ENCODE results near the gene UFM1.
"Not testable (repeated sequence)": the region's sequence is repeated elsewhere in the genome, so short reads cannot be mapped to it uniquely, and the experiment has no call there.

Gene UFM1

DNA sequence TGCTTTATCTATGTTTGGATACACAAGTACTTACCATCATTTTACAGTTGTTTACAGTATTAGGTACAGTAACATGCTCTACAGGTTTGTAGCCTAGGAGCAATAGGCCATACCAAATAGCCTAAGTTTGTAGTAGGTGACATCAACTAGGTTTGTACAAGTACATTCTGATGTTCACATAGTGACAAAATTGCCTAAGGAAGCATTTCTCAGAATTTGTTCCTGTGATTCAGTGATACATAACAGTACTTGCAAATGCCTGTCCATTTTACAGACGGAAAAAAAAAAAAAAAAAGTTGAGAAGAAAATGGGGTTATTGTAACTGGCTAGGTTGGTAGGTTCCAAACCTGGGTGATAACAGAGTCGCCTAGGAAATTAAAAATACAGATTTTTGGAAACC is 13.6 kb downstream of the UFM1 start:
- H3K36me3 ChIP-seq (ENCODE audit: control insufficient read depth, insufficient read depth, low read length): no peaks in the 10 kb centered on the region
- no peaks in the 10 kb centered on the region for H3K79me2 ChIP-seq
- no peak overlapping the region for H2AFZ ChIP-seq
- H3K9me3 ChIP-seq (ENCODE audit: control insufficient read depth, low read length): no peaks in the 10 kb centered on the region
- TF ChIP-seq, protein P1, sequence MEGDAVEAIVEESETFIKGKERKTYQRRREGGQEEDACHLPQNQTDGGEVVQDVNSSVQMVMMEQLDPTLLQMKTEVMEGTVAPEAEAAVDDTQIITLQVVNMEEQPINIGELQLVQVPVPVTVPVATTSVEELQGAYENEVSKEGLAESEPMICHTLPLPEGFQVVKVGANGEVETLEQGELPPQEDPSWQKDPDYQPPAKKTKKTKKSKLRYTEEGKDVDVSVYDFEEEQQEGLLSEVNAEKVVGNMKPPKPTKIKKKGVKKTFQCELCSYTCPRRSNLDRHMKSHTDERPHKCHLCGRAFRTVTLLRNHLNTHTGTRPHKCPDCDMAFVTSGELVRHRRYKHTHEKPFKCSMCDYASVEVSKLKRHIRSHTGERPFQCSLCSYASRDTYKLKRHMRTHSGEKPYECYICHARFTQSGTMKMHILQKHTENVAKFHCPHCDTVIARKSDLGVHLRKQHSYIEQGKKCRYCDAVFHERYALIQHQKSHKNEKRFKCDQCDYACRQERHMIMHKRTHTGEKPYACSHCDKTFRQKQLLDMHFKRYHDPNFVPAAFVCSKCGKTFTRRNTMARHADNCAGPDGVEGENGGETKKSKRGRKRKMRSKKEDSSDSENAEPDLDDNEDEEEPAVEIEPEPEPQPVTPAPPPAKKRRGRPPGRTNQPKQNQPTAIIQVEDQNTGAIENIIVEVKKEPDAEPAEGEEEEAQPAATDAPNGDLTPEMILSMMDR (IDR thresholded peaks at IDR 0.05): no peak
- no peak overlapping the region for H3K9ac ChIP-seq
- no peaks in the 10 kb centered on the region for H3K4me1 ChIP-seq
- no peak overlapping the region for H3K4me3 ChIP-seq (ENCODE audit: low read depth, low read length)
- no peak overlapping the region for H3K27ac ChIP-seq
- no peak overlapping the region for H3K4me2 ChIP-seq (ENCODE audit: low read length)
- H3K27me3 ChIP-seq (ENCODE audit: control insufficient read depth, insufficient read depth, low read length): no peaks in the 10 kb centered on the region

DNA sequence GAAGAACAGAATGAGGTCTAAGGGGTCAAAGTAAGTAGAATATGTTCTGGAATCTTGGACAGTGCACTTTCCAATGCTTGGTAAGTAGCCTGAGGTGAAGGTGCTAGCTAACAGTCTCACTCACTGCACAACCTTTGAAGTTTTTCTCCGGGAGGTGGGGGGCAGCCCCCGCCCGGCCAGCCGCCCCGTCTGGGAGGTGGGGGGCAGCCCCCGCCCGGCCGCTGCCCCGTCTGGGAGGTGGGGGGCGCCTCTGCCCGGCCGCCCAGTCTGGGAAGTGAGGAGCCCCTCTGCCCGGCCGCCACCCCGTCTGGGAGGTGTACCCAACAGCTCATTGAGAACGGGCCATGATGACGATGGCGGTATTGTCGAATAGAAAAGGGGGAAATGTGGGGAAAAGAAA is 14.1 kb downstream of the UFM1 start:
- H2AFZ ChIP-seq; H3K9ac ChIP-seq; H3K27ac ChIP-seq; H3K4me3 ChIP-seq (ENCODE audit: low read depth, low read length); H3K4me2 ChIP-seq (ENCODE audit: low read length); H3K9me3 ChIP-seq (ENCODE audit: control insufficient read depth, low read length); H3K36me3 ChIP-seq (ENCODE audit: control insufficient read depth, insufficient read depth, low read length); H3K27me3 ChIP-seq (ENCODE audit: control insufficient read depth, insufficient read depth, low read length); H3K79me2 ChIP-seq; H3K4me1 ChIP-seq: not testable (repeated sequence)

DNA sequence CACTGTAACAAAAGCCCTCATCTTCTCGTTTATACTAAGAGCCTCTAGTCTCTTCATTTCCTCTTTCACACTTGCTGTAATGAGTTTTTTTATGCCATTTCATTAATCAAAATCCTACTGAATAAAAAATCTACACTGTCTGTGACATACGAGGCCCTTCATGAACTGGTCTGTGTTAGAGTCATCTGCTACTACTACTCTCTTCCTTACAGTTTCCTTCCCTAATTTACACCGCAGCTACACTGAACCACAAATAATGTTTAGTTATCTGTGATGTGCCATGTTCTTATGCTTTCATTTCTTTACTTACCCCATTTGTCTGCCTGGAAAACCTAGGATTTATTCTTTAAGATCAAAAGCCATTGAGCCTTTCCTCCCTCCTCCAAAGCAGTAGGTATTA is 16.0 kb downstream of the UFM1 start:
- TF ChIP-seq, protein P1 (IDR thresholded peaks at IDR 0.05): no peak

DNA sequence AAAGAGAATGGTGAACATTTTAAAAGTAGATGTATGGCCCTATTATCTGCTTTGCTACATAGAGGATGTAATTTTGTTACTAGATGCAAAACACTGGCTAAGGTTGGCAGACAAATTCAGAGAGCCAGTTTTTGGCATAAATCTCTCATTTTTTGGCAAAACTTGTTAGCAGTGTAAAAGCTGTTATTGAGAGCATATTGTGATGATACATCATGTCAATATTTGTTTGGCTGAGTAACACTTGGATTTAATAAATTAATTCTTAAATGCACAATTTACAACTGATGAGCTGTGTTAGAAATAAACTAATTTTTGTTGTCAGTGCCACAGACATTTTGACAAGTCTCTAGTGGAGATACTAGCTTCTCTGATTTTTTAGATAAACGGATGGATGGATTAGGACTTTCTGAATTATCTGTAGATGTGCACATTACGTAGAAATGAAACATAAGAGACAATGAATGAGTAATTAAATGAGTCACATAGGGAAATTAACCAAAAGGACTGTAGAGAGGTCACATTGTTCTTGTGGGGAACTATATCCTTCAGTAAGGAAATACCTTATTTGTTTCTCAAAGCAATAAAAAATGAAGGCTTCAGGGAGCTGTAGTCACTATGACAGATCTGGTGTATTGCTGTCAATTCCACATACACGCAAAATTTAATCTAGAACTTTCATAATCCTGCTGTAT is 17.4 kb downstream of the UFM1 start:
- H3K79me2 ChIP-seq: no peaks in the 10 kb centered on the region
- TF ChIP-seq, protein P1 (IDR thresholded peaks at IDR 0.05): no peak
- no peak overlapping the region for H3K9ac ChIP-seq
- no peak overlapping the region for H3K4me2 ChIP-seq (ENCODE audit: low read length)
- no peaks in the 10 kb centered on the region for H3K4me1 ChIP-seq
- H2AFZ ChIP-seq: no peak overlapping the region
- no peaks in the 10 kb centered on the region for H3K36me3 ChIP-seq (ENCODE audit: control insufficient read depth, insufficient read depth, low read length)
- H3K4me3 ChIP-seq (ENCODE audit: low read depth, low read length): no peak overlapping the region
- no peaks in the 10 kb centered on the region for H3K9me3 ChIP-seq (ENCODE audit: control insufficient read depth, low read length)
- no peak overlapping the region for H3K27ac ChIP-seq
- H3K27me3 ChIP-seq (ENCODE audit: control insufficient read depth, insufficient read depth, low read length): no peaks in the 10 kb centered on the region

More for the DNA sequence above, 16.0 kb downstream of the UFM1 start:
- Histone ChIP-seq H3K27me3 (ENCODE audit: control insufficient read depth, insufficient read depth, low read length) (no peaks in the 10 kb centered on the region), H3K36me3 (ENCODE audit: control insufficient read depth, insufficient read depth, low read length) (no peaks in the 10 kb centered on the region), H3K4me2 (ENCODE audit: low read length) (no peak overlapping the region), H2AFZ (no peak overlapping the region), H3K4me1 (no peaks in the 10 kb centered on the region), H3K79me2 (no peaks in the 10 kb centered on the region), H3K9ac (no peak overlapping the region), H3K27ac (no peak overlapping the region), H3K4me3 (ENCODE audit: low read depth, low read length) (no peak overlapping the region), H3K9me3 (ENCODE audit: control insufficient read depth, low read length) (no peaks in the 10 kb centered on the region)

DNA sequence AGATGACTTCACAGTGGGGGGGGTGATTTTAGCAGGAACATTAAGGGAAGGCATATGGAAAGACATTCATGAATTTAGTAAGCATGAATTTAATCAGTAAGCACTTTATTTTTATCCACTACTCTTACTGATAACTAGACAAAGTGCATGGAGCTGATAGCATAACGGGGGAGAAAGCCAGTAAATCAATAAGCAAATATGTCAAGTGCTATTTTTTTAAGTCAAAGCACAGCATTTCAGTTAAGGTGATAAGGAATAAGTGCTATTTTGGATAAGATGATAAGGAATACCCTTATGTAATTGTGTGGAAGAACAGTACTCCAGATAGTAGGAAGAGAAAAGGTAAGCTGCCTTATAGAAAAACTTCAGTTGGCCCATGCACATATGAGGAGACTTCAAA is 19.4 kb downstream of the UFM1 start:
- Histone ChIP-seq H3K27ac (no peak overlapping the region), H3K4me1 (no peaks in the 10 kb centered on the region), H2AFZ (no peak overlapping the region), H3K79me2 (no peaks in the 10 kb centered on the region), H3K4me3 (ENCODE audit: low read depth, low read length) (no peak overlapping the region), H3K9ac (no peak overlapping the region), H3K4me2 (ENCODE audit: low read length) (no peak overlapping the region), H3K9me3 (ENCODE audit: control insufficient read depth, low read length) (no peaks in the 10 kb centered on the region), H3K36me3 (ENCODE audit: control insufficient read depth, insufficient read depth, low read length) (peaks cover 3% of the 10 kb centered on the region), H3K27me3 (ENCODE audit: control insufficient read depth, insufficient read depth, low read length) (no peaks in the 10 kb centered on the region)
- TF ChIP-seq, protein P1 (IDR thresholded peaks at IDR 0.05): no peak

DNA sequence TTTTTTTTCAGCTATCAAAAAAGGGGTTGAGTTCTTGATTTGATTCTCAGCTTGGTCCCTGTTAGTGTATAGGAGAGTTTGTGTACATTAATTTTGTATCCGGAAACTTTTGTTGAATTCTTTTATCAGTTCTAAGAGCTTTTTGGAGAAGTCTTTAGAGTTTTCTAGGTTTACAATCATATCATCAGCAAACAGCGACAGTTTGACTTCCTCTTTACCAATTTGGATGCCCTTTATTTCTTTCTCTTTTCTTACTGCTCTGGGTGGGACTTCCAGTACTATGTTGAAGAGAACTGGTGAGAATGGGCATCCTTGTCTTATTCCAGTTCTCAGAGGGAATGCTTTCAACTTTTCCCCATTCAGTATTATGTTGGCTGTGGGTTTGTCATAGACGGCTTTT is 20.4 kb downstream of the UFM1 start:
- not testable (repeated sequence) for H3K4me2 ChIP-seq (ENCODE audit: low read length); H3K36me3 ChIP-seq (ENCODE audit: control insufficient read depth, insufficient read depth, low read length); H3K9me3 ChIP-seq (ENCODE audit: control insufficient read depth, low read length); H3K4me1 ChIP-seq; H3K4me3 ChIP-seq (ENCODE audit: low read depth, low read length); H3K9ac ChIP-seq; H3K27ac ChIP-seq; H3K27me3 ChIP-seq (ENCODE audit: control insufficient read depth, insufficient read depth, low read length); H2AFZ ChIP-seq; H3K79me2 ChIP-seq
